ENCODE measurements around the gene GLTPD2. TPM values are rescaled to one million over a fixed set of nuclear protein-coding genes. Genes with fewer than 3 reads are reported as not detected.

The GLTPD2 gene
- total and polyA plus RNA-seq, 2 donors (not counting 1 experiment from before 2014, with no cell fraction given) = not detected

DNA sequence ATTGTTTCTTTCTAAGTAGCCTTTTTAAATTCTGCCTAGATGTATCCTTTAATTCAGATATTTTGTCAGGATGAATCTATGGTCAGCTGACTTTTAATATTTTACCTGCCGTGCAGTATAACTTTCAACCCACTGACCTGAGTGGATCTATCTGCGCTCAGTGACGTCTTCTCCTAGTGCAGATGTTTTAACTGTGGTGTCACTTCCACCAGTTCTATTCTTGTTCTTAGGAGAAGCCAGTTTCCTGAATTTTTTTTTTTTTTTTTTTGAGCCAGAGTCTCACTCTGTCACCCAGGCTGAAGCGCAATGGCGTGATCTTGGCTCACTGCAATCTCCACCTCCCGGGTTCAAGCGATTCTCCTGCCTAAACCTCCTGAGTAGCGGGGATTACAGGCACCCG lies 22.0 kb upstream of the GLTPD2 start:
- no peak overlapping the region for H3K4me2 ChIP-seq (replicated peaks; ENCODE audit: low read depth, low read length, poor library complexity, severe bottlenecking)
- no peaks in the 10 kb centered on the region for H3K36me3 ChIP-seq (replicated peaks in 1 of 2; ENCODE audit: control extremely low read depth in 1 of 2, control insufficient read depth in 1 of 2, extremely low read depth in 1 of 2, insufficient read depth in 2 of 2, low read length in 1 of 2)
- WGBS (ENCODE audit: insufficient coverage) = 72% methylated on average over 9 of the region's 9 CpGs
- Mint-ChIP-seq H3K4me3 (no peak overlapping the region), H3K27ac (no peak overlapping the region), H3K4me1 (peaks cover 4% of the 10 kb centered on the region), H3K9me3 (ENCODE audit: insufficient read depth) (no peaks in the 10 kb centered on the region), H3K27me3 (peaks cover 4% of the 10 kb centered on the region)
- H3K27ac ChIP-seq (ENCODE audit: low read length in 2 of 2) = no peak overlapping the region
- no peak overlapping the region for H3K9ac ChIP-seq (ENCODE audit: low read length)
- CTCF ChIA-PET = interaction anchor here (1.2 kb wide), 1 partner anchor 11 kb away, joined by 3 read pairs; no protein-coding TSS in a partner anchor
- H3K27me3 ChIP-seq (replicated peaks in 1 of 4; ENCODE audit: control extremely low read depth in 1 of 4, control insufficient read depth in 3 of 4, insufficient read depth in 4 of 4, low read length in 3 of 4) = peaks cover 0 to 3% (median 0%) of the 10 kb centered on the region in 4 experiments
- DNase-seq (no peak), ATAC-seq (ENCODE audit: low read depth) (no peak)
- POLR2A ChIA-PET = interaction anchor here (0.7 kb wide), 1 partner anchor 53 kb away, joined by 5 read pairs; no protein-coding TSS in a partner anchor
- H3K4me1 ChIP-seq (ENCODE audit: control insufficient read depth in 2 of 2, insufficient read depth in 2 of 2, low read length in 2 of 2) = peaks cover 0 to 3% of the 10 kb centered on the region in 2 donors
- H3K79me2 ChIP-seq (ENCODE audit: control insufficient read depth, insufficient read depth, low read length) = no peaks in the 10 kb centered on the region
- no peaks in the 10 kb centered on the region for H3K9me3 ChIP-seq (ENCODE audit: control extremely low read depth in 1 of 3, control insufficient read depth in 2 of 3, insufficient read depth in 1 of 3, low read length in 2 of 3)
- H3K4me3 ChIP-seq (ENCODE audit: control extremely low read depth in 1 of 5, extremely low read depth in 1 of 5, insufficient read depth in 1 of 5, low read depth in 2 of 5, low read length in 4 of 5) = no peak overlapping the region
- no peak overlapping the region for H2AFZ ChIP-seq (ENCODE audit: insufficient read depth, low read depth, low read length, poor library complexity, severe bottlenecking)
- TF ChIP-seq CTCF (IDR thresholded peaks at IDR 0.05) (no peak), EZH2 (IDR thresholded peaks at IDR 0.05; ENCODE audit: borderline replicate concordance, insufficient read depth, low read depth, low read length, poor library complexity, severe bottlenecking) (no peak)
- intact Hi-C loops (cut with micrococcal nuclease) = no loop called here
- no peaks in the 10 kb centered on the region for H4K20me1 ChIP-seq (ENCODE audit: control insufficient read depth, insufficient read depth, low read length, poor library complexity, severe bottlenecking)

- Mint-ChIP-seq H3K27me3 (peaks cover 6% of the 10 kb centered on the region), H3K9me3 (ENCODE audit: insufficient read depth) (no peaks in the 10 kb centered on the region), H3K4me3 (no peak overlapping the region), H3K27ac (no peak overlapping the region), H3K4me1 (peaks cover 4% of the 10 kb centered on the region)
- POLR2A ChIA-PET = no interaction called here
- Histone ChIP-seq H3K27ac (ENCODE audit: low read length in 2 of 2) (no peak overlapping the region), H3K4me1 (ENCODE audit: control insufficient read depth in 2 of 2, insufficient read depth in 2 of 2, low read length in 2 of 2) (peaks cover 0 to 3% of the 10 kb centered on the region in 2 donors), H2AFZ (ENCODE audit: insufficient read depth, low read depth, low read length, poor library complexity, severe bottlenecking) (no peak overlapping the region), H4K20me1 (ENCODE audit: control insufficient read depth, insufficient read depth, low read length, poor library complexity, severe bottlenecking) (no peaks in the 10 kb centered on the region), H3K36me3 (replicated peaks in 1 of 2; ENCODE audit: control extremely low read depth in 1 of 2, control insufficient read depth in 1 of 2, extremely low read depth in 1 of 2, insufficient read depth in 2 of 2, low read length in 1 of 2) (no peaks in the 10 kb centered on the region), H3K79me2 (ENCODE audit: control insufficient read depth, insufficient read depth, low read length) (no peaks in the 10 kb centered on the region), H3K4me3 (ENCODE audit: control extremely low read depth in 1 of 5, extremely low read depth in 1 of 5, insufficient read depth in 1 of 5, low read depth in 2 of 5, low read length in 4 of 5) (no peak overlapping the region), H3K9ac (ENCODE audit: low read length) (no peak overlapping the region), H3K4me2 (replicated peaks; ENCODE audit: low read depth, low read length, poor library complexity, severe bottlenecking) (no peak overlapping the region), H3K27me3 (replicated peaks in 1 of 4; ENCODE audit: control extremely low read depth in 1 of 4, control insufficient read depth in 3 of 4, insufficient read depth in 4 of 4, low read length in 3 of 4) (peaks cover 0 to 4% (median 0%) of the 10 kb centered on the region in 4 experiments), H3K9me3 (ENCODE audit: control extremely low read depth in 1 of 3, control insufficient read depth in 2 of 3, insufficient read depth in 1 of 3, low read length in 2 of 3) (no peaks in the 10 kb centered on the region)
- no peak for ATAC-seq (ENCODE audit: low read depth)
- intact Hi-C loops (cut with micrococcal nuclease) = no loop called here
- DNase-seq = no peak
- no peak for TF ChIP-seq CTCF (IDR thresholded peaks at IDR 0.05)
- no peak for TF ChIP-seq EZH2 (IDR thresholded peaks at IDR 0.05; ENCODE audit: borderline replicate concordance, insufficient read depth, low read depth, low read length, poor library complexity, severe bottlenecking)
- CTCF ChIA-PET = interaction anchor here (1.1 kb wide), 1 partner anchor 12 kb away, joined by 3 read pairs; no protein-coding TSS in a partner anchor
- 93% methylated on average over 6 of the region's 6 CpGs for WGBS (ENCODE audit: insufficient coverage)
Measured at GRCh38 chr17:4768298-4768697, 20.5 kb upstream of the GLTPD2 start.
